RWPE1 (cell line): ENCODE results near the gene LRRN2.

Source experiments
- CTCF ChIA-PET: fragments of 350-600 bp; sonication (Branson Sonifier 250); formaldehyde crosslinking; extraction: SDS; loops from one replicate; lab custom pipeline; 2021; lab: Yijun Ruan, JAX
- POLR2A ChIA-PET: fragments of 400-600 bp; formaldehyde crosslinking; extraction: SDS; loops from one replicate; lab custom pipeline; 2020; ENCODE audit warnings: antibody characterized with exemption; ENCODE audit not compliant: low non-redundant PET; lab: Yijun Ruan, JAX
- DNase-seq: peaks from one replicate; pipeline ENCODE4 v3.0.0; 2012; ENCODE audit warnings: low spot score
- H3K27ac ChIP-seq: fragments of 450-650 bp; 2 replicates; pipeline ENCODE4 v1.5.1; 2017
- CTCF ChIP-seq: fragments of 450-650 bp; conservative IDR thresholded peaks from 2 replicates; pipeline ENCODE4 v1.5.1; 2017; ENCODE audit warnings: low read depth, mild to moderate bottlenecking

Gene LRRN2

GRCh38 chr1:204678721-204679475 lies 6.6 kb downstream of the LRRN2 start:
- CTCF ChIA-PET: interaction anchor here (0.7 to 2.0 kb wide), 2 partner anchors 68 to 119 kb away, joined by 3 to 7 read pairs; no protein-coding TSS in a partner anchor
- TF ChIP-seq CTCF: no peak
- POLR2A ChIA-PET: no interaction called here
- DNase-seq: no peak
- H3K27ac ChIP-seq: no peak overlapping the region

- TF ChIP-seq CTCF: no peak
- ChIA-PET CTCF (interaction anchor here (0.5 to 1.1 kb wide), 2 partner anchors 14 to 51 kb away, joined by 3 to 4 read pairs; no protein-coding TSS in a partner anchor), POLR2A (no interaction called here)
- no peak for DNase-seq
- no peak overlapping the region for H3K27ac ChIP-seq
These were observed 7.7 kb downstream of the LRRN2 start for GRCh38 chr1:204677864-204678263.

GRCh38 chr1:204676043-204676442 lies 9.5 kb downstream of the LRRN2 start:
- CTCF ChIA-PET: interaction anchor here (0.9 kb wide), 1 partner anchor 71 kb away, joined by 5 read pairs; no protein-coding TSS in a partner anchor
- no peak for DNase-seq
- TF ChIP-seq CTCF: no peak
- POLR2A ChIA-PET: no interaction called here
- no peak overlapping the region for H3K27ac ChIP-seq

- ChIA-PET CTCF (interaction anchor here (0.6 to 1.1 kb wide), 4 partner anchors 10 to 507 kb away, joined by 3 read pairs; no protein-coding TSS in a partner anchor), POLR2A (no interaction called here)
- H3K27ac ChIP-seq: no peak overlapping the region
- DNase-seq: no peak
- no peak for TF ChIP-seq CTCF
These were observed 11.5 kb downstream of the LRRN2 start for GRCh38 chr1:204673909-204674649.

- CTCF ChIA-PET: interaction anchor here (0.5 to 1.7 kb wide), 7 partner anchors 9 to 388 kb away, joined by 3 to 4 read pairs (median 3); no protein-coding TSS in a partner anchor
- no peak for TF ChIP-seq CTCF
- POLR2A ChIA-PET: no interaction called here
- no peak for DNase-seq
- H3K27ac ChIP-seq: no peak overlapping the region
These were observed 12.3 kb downstream of the LRRN2 start for GRCh38 chr1:204673209-204673608.

- DNase-seq: no peak
- ChIA-PET POLR2A (no interaction called here), CTCF (interaction anchor here (0.8 to 1.7 kb wide), 4 partner anchors 9 to 389 kb away, joined by 3 to 4 read pairs (median 3); no protein-coding TSS in a partner anchor)
- TF ChIP-seq CTCF: no peak
- no peak overlapping the region for H3K27ac ChIP-seq
These were observed 12.9 kb downstream of the LRRN2 start for GRCh38 chr1:204672482-204673121.
